K562 (cell line): ENCODE data around the gene PHTF1. TPM values are rescaled to one million over a fixed set of nuclear protein-coding genes. Genes with fewer than 3 reads are reported as not detected.

Experiments used
- CREB5 ChIP-seq: fragments of 250-450 bp; sonication (Bioruptor Pico); IDR thresholded peaks from 2 replicates; pipeline ENCODE4 v1.5.0; 2020; ENCODE audit warnings: mild to moderate bottlenecking
- ETV5 ChIP-seq: sonication (generic); formaldehyde crosslinking; IDR thresholded peaks from 2 replicates; pipeline ENCODE4 v1.4.0; 2020; ENCODE audit warnings: low read depth, mild to moderate bottlenecking, missing genetic modification reagents
- HMGN3 ChIP-seq: IDR thresholded peaks from 2 replicates; pipeline ENCODE4 v1.6.1; 2011; ENCODE audit warnings: borderline replicate concordance, low read depth, mild to moderate bottlenecking, mixed read lengths, low read length; ENCODE audit not compliant: insufficient read length; ENCODE audit errors: extremely low read depth
- ZNF592 ChIP-seq: fragments of 450-650 bp; IDR thresholded peaks from 2 replicates; pipeline ENCODE4 v1.6.1; 2017; ENCODE audit warnings: antibody characterized with exemption, mild to moderate bottlenecking
- polyA plus RNA-seq, 8 experiments: library from polyadenylated mRNA; depleted of rRNA in 4 of 8; stranded (reverse) in 5 of 8; unstranded in 3 of 8; fragments of >200 nt; fragmentation: Nextera tagmentation in 2 of 8; fragmentation: Illumina TruSeq in 1 of 8; extraction: Ambion mirVana in 2 of 8; extraction: Trizol in 1 of 8; gene quantifications; 2 replicates each; pipeline versions ENCODE4 v1.2.1 to v1.2.3, GENCODE V29; 2011 to 2014; ENCODE audit warnings: inconsistent platforms in 1 of 8, missing spikeins in 1 of 8
- total RNA-seq, 7 experiments: library from RNA; depleted of rRNA in 6 of 7; stranded (reverse); fragments of >200 nt in 6 of 7; fragmentation: Illumina TruSeq in 2 of 7; extraction: Trizol in 2 of 7; gene quantifications; 2 replicates each; pipeline versions ENCODE4 v1.2.1 to v1.2.3, GENCODE V29; 2011 to 2021; ENCODE audit warnings: low replicate concordance in 1 of 7

PHTF1 gene
- total and polyA plus RNA-seq, 9 of the 15 experiments (the other 6 are each of a cell fraction or from before 2014, with no cell fraction given): 8.4 to 36.2 (median 23.0) TPM

- no peak for TF ChIP-seq ZNF592
- TF ChIP-seq ETV5 (CRISPR knock-in tag): no peak
- TF ChIP-seq HMGN3: no peak
- no peak for TF ChIP-seq CREB5
Observed at GRCh38 chr1:113742515-113742914, 16.8 kb downstream of the PHTF1 start (continued).
